GM19099 (cell line): ENCODE measurements around the gene SUPT4H1.

Source experiments
- POLR2A ChIP-seq: IDR thresholded peaks from 3 replicates; pipeline ENCODE4 v1.6.1; 2011; ENCODE audit warnings: low read depth; ENCODE audit not compliant: insufficient read length; ENCODE audit errors: extremely low read depth

Gene SUPT4H1

DNA sequence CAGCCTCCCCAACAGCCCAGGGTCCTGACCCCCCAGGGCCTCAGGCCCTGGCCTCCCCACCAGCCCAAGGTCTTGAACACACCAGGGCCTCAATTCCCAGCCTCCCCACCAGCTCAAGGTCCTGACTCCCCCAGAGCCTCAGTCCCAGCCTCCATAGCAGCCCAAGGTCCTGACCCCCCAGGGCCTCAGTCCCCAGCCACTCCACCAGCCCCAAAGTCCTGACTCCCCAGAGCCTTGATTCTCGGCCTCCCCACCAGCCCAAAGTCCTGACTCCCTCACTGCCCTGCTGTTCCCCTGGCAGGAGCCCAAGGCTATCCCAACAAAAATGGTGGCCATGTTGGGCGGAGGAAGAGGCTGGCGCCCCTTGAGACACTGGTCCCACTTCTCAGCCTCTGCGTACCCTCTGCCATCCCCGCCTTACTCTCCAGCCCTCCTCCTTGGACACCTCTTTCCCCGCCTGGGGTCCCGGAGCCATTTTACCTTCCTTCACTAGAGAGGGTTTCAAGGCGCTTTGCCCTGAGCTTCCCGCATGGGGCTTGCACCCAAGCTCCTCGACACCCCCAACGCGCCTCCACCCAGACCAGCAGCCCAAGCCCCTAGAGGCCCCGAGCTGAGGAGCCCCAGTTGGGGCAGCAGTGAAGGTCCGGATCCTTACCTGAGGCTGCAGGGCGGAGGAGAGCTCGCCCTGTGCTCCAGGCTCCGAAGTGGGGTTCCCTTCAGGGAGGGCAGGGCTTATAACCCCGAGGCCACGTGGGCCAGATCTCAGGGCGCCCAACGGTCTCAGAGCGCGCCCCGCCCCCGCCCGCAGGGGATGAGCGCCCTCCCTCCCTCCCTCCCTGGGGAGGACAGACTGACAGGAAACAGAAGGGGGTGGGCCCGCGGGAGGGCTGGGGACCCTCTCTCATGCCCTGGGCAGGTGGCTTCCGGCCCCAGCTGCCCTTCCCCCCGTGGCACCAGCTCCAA, 19.9 kb downstream of the SUPT4H1 start:
- no peak for TF ChIP-seq POLR2A

DNA sequence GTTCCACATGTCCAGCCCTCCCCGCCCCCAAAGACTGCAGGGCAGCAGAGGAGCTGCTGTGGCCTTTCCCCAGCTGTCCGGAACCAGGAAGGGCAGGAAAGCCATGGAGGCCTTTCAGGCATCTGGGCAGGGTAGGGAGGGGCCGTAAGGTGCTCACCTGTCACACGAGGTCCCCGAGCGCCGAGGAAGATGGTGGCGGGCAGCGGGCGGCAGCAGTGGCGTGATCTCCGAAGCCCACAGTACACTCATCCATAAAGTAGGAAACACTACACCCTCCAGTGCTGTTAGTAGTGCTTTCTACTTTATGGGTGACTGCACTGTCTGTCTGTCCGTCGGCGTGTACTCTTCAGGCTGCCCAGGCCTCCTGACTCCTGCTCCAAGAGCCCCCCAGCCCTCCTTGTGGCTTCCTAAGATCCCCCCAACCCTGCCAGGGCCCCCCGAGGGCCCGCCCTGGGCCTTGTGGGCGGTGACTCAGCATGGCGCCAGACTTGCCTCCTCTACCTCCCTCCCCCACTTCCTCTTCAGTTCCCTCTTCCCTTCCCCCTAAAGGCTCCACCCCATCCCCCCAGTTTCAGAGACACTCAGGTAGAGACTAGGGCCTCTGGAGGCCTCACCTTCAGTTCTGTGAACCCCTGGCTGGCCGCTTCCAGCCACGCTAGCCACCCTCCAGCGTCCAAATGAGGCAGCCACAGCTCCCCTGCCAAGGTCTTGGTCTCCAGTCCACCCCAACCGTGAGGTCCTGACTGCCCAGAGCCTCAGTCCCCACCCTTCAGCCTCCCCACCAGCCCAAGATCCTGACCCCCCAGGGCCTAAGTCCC, 20.8 kb downstream of the SUPT4H1 start:
- no peak for TF ChIP-seq POLR2A

DNA sequence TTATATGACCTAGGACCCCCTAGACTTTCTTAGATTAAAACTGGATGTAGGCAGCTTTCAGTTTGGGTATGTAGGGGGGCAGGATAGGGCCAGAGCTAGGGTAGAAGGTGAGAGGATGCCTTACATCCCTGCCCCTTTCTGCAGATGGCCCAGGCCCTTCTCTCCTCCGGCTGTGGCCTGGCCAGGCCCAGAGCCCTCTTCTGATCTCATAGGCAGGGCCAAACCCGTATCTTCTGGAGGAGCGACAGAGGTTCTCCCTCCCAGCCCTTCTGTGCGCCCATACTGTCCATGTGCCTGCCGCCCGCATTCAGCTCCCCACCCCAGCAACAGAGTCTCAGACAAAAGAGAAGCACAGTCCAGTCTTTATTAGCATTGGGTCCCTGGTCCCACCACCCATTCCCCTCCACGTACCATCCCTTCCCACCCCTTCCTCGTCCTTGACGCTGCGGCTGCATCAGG, 21.4 kb downstream of the SUPT4H1 start:
- no peak for TF ChIP-seq POLR2A

DNA sequence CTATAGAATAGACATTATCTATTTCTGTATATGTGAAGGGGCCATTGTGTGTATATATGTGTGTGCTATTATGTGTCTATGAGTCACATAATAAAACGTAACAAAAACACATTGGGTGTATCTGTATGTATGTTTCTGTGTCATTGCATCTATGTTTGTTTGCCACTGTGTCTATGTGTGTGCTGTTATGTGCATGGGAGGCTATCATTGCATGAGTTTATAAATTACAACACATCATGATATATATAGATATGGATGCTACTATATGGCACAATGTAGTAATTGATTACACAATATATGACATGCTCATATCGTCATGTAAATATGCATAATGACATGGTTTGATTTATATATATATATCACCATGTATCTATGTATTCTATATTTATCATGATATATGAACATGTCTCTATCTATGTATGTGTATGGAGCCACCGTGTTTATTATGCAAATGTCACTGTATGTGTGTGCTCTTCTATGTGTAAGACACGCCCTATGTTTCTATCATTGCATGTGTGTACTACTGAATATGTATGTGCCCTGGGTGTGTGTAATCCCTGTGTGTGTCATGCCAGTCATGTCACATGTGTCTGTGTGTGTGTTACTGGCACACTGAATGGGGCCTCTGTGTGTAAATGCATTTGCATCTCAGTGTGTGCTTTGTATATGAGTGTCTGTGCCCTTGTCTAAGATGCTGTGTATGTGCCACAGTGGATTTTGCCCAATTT, 22.0 kb downstream of the SUPT4H1 start:
- no peak for TF ChIP-seq POLR2A

DNA sequence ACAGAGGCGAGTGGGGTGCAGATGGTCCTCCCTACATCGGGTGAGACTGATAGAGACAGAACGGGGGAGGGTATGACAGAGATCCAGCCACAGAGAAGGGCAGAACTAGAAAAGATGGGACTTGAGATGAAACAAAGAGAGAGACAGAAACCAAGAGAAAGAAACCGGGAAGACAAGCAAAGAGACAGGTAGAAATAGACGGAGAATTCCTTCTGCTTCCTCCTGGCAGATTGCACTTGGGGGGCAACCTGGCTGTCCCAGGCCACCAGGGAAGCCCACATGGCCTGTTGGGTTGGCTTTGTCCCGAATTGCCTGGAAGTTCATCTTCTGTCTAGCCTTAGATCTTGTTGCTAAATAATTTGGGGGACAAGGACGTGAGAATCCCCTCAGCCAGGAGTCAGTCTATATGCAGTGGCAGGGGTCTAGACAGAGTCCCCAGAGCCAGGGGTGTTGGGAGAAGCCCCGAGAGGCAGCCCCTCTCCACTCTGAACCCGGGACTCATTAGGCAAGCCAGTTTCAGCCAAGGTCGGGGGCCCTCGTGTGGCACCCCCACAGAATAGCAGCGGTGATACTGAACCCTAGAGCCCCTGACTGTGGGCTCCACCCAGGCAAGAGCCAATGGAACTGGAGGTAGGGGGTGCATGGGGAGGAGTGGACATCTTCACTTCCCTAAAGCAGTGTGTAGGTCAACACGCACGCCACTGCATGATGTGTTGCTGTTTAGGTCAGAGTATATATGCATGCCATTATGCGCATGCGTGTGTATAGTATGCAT, 22.8 kb downstream of the SUPT4H1 start:
- TF ChIP-seq POLR2A, result no peak

DNA sequence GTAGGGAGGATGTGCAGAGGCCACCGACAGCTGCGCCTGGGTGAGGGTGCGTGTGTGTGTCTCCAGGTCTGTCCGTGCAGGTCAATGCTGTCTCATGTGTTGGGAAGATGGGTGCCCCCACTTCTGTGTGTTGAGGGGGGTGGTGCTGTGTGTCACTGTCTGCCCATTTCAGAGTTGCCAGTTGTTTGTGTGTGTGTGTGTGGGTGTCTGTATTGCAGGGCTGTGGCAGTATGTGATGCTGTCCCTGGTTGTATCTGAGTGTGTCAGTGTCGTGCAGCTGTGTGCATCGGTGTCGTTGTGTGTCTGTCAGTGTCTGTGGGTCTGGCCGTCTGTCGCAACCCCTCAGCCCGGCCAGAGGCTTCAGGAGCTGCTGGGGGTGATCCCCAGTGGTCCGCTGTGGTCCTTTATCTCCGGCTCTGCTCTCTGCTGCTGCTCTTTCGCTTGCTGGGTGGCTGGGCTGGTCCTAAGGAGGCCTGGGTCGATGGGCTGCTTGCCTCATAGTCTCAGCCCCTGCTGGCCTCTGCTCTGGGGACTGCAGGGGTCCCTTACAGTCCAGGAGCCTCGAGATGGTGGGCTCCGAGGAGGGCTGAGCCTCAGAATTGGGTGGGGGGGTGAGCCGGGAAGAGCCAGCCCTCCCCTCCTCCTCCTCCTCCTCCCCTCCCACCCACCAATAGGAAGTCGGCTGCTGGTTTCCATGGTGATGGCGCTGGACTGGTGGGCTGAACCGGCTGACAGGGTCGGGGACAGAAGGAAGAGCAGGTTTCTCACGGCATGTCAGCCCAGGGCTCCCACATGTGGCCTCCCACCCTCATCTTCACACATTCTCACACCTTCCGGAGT, 23.6 kb downstream of the SUPT4H1 start, which contains the start of gene TSPOAP1:
TSPOAP1 (minus strand) TSS at position 601 of the 840 bp plus-strand sequence. CDS start 875 bp downstream, outside the sequence.
- no peak for TF ChIP-seq POLR2A

DNA sequence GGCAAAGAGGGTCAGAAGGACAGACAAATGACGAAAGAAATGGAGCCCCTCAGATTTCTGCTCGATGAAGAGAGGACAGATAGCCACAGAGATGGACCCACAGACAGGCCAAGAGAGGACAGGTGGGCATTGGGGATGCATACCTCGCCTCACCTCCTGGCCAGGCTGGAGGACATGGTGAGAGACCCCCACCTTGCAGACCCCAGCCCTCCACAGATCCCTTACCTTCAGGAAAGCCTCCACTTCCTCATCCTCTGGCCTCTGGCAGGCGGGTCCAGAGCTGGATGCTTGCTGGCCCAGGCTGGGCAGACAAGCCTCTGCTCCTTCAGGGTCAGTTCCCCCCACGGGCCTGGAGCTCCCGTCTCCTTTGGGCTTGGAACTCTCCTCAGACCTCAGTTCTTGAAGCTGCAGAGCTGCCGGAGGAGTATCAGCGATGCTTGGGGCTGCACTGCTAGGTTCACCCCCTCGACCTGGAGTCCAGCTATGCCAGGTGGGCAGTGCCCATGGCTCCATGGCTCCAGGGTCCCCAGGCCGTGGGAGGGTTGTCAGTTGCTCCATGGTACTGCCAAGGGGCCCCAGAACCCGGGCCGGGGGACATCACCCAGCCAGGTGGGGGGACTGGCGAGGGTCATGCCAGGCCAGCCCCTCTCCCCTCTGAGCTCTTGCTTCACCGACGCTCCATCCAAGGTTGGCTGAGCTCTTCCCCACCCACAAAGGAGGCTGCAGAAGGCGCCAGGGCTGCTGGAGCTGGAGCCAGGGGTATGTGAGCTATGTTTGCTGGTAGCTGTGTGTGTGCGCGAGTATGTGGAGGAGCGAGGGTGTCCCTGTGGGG, 24.4 kb downstream of the SUPT4H1 start:
- no peak for TF ChIP-seq POLR2A

DNA sequence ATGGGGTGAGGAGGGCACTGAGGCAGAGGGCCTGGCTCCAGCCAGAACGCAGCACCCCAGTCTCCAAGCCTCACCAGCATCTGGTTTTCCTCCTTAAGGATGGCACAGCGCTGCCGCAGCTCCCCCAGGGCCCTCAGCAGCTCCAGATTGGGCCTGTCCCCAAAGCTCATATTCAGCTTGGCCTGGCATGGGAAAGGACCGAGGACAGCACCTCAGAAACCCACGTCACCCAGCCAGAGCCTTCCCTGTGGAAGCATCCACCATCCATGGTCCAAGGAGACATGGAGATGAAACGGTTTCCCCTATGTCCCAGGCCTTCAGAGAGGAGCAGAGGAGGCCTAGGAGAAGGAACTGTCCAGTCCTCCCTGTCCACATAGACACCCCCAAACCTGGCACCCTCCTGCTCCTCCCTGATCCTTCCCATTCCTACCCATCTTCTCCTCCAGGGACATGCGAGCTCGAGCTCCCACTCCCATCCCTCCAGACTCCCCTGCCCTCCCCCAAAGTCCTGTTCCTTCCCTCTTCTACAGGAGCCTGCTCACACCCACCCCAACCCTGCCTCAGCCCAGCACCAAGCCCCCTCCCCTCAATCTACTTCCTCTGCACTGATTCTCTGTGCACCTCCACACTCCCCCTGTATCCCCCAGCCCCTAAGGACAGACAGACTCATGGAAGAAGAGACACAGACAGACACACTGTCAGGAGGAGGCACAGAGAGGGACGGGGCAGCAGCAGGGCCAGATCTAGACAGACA, 25.2 kb downstream of the SUPT4H1 start:
- no peak for TF ChIP-seq POLR2A

DNA sequence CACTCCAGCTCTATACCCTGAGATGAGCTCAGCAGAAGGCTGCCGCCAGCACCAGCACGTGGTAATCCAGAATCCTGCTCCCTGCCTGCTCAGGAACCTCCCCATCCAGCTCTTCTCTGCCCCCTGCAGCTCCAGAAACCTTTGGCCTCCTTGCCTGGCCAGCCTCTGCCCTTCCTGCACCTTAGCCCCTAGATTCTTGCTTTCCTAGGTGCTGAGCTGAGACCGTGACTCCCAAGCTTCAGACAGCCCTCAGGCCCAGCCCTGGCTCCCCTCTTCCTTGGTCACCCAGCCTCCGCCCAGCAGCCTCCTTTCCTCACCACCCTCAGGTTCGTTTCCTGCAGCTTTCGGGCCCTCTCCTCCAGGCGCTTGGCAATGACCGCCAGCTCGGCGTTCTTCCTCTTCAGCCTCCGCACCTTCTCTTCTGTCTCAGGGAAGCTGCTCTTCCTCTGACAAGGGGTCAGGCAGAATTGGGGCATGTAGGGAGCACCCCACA, 26.0 kb downstream of the SUPT4H1 start:
- TF ChIP-seq POLR2A, result no peak

DNA sequence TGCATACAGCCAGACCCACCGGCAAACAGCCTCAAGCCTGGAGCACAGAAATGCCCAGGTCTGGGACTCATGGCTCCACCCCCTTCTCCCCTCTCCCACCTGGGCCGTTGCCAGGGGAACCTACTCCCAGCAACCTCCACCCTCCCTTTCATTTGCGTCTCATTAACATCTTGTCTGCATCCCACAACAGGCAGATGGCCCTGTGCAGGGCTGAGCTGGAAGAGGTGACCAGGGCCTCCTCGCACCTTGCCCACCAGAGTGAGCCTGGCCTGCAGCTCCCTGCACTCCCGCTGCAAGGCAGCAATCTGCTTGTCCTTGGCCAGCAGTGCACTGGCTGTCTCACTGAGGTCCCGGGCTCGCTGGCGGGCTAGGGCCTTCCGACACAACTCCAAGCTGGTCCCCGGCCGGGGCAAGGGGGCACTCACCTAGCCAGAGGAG, 26.7 kb downstream of the SUPT4H1 start:
- no peak for TF ChIP-seq POLR2A

DNA sequence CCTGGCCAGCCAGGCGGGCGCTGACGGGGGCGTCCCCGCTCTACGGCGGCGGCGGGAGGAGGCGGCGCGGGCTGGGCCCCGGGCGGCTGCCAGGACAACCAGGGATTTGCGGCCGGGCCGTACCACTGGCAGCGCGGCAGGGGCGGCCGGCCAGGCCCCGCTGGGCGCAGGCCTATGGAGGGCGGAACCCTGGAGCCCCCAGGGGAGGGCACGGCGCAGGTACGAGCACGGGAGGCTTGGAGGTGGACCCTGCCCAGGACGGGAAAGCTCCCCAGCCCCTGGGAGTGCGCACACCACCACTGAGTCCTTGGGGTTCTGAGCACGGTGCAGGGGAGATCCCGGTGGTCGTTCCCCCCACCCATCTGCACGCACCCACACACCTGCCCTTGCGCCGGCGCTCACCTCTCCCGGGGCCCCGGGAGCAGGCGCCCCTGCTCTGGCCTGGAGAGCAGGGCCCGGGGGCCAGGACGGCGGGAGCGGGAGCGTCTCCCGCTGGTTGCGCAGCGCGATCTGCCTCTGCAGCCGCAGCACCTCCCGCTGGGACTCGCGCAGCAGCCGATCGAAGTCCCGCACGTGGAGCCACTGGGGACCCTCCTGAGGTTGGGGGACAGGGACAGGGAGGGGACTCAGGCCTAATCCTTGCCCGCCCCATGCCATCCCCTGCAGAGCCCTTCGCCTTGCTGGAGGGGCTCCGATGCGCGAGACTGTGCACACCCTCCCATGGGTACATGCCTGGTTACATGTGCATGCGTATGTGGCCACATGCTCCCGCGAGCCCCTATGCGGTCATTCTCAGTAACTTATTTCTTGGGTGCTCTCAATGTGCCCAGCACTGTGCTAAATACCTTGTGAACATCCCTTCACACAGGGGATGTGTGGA, 27.4 kb downstream of the SUPT4H1 start:
- no peak for TF ChIP-seq POLR2A

DNA sequence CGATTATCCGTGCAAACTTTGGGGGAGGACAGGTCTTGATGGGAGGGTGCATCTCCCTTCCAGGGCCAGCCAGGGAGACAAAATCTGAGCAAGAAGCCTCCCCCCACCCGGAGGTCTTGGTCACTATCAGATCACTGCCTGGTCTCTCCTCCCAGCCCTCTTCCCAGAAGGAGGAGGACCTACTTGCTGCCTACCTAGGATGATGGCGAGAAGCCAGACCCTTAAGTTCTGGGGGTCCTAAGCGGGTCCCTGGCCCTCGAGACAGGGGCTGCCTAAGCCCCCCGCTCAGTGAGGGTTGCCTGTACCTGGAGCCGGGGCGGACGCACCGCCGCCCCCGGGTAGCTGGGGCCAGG, 28.0 kb downstream of the SUPT4H1 start:
- TF ChIP-seq POLR2A, result no peak
